HG02852 (cell line): ENCODE data around the gene DNM1.
"Not testable (repeated sequence)": the region's sequence is repeated elsewhere in the genome, so short reads cannot be mapped to it uniquely, and the experiment has no call there.

ENCODE experiments used
- ATAC-seq: cut with Tn5 transposase; IDR thresholded peaks from one replicate; pipeline ENCODE4 v1.9.1; 2021; ENCODE audit warnings: mild to moderate bottlenecking, moderate library complexity; ENCODE audit not compliant: unreplicated experiment

DNM1 gene

DNA sequence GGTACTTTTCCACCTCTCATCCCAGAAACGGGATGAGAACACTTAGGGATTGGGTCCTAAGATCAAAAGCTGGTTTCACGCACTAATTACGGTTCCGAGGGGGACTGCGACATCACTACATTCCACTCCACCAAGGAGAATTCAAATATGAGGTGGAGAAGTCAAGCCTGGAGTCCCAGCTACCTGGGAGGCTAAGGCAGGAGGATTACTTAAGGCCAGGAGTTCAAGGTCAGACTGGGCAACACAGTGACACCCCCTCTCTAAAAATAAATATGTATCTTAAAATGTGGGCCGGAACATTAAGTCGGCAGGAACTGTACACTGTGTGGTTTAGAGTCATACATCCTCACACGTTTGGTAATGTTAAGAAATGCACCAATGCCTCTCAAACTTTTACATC, 71.1 kb downstream of the DNM1 start:
- ATAC-seq: no peak

DNA sequence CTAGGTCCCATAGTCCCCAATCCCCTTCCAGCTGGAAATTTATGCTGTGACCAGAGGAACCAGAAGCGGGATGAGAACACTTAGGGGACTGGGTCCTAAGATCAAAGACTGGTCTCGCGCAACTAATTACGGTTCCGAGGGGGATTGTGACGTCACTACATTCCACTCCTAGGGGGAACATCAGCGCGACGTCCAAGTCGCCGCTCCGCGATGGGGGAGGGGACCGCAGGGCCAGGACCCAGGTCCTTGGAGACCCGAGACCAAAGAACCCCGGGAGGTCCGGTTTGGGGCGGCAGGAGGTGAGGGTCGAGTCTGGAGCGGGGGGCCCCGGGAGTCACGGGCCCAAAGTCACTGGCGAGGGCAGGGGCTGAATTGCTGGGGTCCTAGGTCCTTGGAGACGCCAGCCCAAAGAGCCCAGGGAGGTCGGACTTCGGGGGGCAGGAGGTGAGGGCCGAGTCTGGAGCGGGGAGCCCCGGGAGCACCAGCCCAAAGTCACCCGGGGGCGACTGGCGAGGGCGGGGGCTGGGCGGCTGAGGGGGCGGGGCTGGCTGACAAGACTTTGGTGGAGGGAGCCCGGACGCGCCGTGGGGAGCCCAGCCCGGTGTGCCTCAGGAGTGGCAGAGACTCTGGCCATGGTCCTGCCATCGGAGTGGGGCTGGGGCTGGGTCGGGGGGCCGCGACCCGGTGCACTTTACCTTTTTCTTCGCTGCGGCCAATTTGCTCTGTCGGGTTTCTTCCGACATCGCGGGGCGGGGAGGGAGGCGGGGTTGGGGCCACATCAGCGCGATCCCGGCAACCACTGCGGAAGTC, 72.2 kb downstream of the DNM1 start, which contains the start of gene GOLGA2:
Gene GOLGA2 (minus strand): TSS at position 810 of the 810 bp plus-strand sequence. CDS start 31 bp downstream, at position 779.
- peak; percentile 51 for ATAC-seq

DNA sequence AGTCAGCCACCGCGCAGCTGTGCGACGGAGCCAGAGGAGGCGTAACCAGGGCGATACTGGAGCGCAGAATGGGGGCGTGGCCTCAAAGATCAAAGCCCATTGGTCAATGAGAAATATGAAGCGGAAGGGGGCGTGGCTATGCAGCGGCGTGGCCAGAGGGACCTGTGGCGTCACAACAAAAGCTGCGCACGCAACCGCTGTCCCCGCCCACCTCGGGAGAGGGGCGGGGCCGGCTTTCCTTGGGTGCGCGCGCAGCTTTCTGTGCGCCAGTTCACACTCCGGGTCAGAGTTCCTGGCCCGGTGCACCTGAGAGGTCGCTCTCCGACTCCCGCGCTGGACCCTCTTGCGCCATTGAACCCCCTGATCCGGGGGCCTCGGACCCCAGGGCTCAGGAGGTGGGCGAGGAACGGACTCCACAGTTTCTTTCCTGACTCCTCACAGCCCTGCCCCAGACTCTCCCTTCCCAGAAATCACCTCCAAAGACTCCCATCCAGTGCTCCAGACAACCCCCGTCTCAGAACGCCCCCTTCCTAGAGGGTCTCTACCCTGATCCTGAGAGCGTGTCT, 72.9 kb downstream of the DNM1 start, which contains the start of gene SWI5:
Gene SWI5 (plus strand): TSS at position 269 of the 566 bp plus-strand sequence.
- ATAC-seq: peak; percentile 94

DNA sequence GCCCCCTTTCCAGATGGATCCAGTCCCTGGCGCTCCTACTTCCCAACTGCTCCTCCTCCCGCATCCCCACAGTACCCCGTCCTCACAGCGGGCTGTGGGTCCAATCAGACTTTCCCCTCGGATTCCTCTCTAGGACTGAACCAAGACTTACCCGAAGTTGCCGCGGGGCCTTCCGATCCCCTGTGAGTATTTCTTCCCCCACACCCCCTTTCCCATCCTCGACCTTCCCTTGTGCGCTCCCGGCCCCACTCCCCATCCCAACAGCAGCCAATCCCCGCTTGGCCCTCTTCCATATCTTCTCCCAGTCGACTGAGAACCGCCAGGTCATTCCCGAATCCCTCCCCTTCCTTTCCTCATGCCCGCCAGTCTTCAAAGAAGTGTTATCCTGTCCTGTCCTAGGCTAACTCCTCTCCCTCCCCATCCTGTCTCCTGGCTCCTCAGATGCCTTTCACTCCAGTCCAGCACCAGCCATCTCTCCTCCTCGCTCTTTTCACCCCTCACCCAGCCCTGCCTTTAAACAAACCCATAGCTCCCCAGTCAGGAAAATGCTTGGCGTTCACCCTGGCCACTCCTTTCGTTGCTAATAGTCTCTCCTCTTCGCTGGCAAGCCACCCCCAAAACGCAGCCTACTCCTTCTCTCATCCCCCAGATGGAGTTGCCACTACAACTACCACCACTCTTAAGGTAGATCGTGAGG, 73.5 kb downstream of the DNM1 start:
- no peak for ATAC-seq

DNA sequence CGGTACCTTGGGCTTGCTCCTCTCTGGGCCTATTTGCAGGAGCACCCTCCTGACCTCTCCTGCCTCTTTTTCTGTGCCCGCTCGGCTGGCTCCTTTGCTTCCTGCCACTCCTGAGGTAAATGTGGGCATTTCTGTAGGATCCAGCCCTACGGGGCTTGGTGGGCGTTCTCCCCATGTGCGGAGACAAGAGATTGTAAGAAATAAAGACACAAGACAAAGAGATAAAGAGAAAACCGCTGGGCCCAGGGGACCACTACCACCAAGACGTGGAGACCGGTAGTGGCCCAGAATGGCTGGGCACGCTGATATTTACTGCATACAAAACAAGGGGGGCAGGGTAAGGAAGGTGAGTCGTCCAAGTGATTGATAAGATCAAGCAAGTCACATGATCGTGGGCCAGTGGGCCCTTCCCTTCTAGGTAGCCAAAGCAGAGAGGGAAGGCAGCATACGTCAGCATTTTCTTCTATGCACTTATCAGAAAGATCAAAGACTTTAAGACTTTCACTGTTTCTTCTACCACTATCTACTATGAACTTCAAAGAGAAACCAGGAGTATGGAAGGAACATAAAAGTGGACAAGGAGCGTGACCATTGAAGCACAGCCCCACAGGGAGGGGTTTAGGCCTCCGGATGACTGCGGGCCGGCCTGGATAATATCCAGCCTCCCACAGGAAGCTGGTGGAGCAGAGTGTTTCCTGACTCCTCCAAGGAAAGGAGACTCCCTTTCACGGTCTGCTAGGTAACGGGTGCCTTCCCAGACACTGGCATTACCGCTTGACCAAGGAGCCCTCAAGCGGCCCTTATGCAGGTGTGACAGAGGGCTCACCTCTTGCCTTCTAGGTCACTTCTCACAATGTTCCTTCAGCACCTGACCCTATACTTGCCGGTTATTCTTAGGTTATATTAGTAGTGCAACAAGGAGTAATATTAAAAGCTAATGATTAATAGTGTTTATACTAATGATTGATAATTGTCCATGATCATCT, 76.2 kb downstream of the DNM1 start:
- not testable (repeated sequence) for ATAC-seq

DNA sequence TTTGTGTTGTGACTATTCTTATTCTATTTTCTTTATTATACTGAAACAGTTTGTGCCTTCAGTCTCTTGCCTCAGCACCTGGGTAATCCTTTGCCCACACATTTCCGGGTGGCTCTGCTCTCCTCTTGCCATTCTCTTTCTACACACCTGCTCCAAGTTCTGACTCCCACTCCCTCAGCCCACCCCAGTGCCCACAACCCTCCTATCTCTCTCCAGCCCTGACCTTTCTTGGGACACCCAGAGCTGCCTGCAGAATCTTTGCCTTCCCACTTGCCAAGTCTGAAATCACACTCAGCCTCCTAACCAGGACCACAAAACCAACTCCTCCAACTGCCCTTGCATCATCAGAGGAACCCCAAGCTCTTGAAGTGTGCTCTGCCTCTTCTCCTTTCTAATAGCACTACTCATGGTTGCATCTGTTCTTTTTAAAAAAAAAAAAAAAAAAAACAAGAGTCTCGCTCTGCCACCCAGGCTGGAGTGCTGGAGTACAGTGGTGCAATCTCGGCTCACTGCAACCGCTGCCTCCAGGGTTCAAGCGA, 77.0 kb downstream of the DNM1 start:
- ATAC-seq: no peak

DNA sequence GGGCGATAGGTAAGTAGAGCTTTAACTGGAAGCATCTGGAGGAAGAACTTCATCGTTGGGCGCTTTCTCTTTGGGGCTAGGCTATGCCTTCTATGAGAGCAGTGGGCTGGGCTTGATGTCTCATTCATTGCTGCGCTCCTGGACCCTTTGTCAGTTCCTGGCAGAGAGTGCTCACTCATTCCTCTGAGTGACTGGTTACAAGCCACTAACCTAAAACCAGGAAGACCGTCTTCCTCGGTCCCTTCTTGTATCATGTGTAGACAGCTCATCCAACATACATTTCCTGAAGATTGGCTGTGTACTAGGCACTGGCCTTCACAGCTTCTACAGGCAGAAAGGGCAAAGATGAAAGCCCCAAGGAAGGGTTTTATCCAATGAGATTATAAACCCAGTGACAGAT, 79.3 kb downstream of the DNM1 start:
- no peak for ATAC-seq

DNA sequence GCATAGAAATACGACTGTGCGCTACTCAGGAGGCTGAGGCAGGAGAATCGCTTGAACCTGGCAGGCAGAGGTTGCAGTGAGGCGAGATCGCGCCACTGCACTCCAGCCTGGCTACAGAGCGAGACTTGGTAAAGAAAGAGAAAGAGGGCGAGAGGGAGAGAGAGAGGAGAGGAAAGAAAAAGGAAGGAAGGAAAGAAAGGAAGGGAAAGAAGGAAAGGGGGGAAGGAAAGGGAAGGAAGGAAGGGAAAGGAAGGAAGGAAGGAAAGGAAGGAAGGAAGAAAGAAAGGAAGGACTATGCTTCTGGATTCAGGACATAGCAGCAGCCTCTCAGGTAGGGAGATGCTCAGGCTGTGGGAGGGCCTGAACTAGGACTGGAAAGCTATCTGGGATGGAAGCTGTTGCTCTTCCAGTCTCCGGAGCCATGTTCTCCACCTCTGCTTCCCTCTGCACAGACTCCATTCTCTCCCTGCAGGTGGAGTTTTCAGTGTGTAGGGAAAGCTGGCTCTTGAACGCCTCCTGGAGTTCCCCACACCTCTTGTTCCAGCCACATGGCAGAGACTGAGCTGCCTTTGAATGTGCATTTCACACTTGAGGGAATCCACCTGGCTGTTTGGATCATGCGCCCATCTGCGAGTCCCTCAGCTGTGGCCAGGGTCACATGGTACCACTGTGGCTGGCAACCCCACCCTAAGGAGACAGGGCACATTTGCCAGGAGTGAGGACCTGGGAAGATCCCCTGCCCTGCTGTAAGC, 82.0 kb downstream of the DNM1 start:
- no peak for ATAC-seq

DNA sequence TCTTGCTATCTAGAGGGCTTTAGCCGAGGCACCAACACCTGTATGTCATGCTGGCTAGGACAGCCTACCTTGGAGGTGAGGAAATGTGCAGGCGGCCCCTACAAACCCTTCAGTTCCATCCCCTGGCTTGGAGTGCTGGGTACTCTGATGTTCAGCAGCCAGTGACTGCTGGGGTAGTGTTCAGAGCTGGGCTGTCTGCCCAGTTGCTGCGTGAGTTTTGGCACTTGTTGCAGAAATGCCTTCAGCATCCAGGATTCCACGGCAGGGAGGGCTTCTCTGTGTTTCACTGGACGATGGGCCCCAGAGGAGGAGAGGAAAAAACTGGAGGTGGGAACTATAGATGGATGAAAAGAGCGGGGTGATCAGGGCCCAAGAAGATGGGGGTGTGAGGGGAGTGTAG, 83.3 kb downstream of the DNM1 start:
- ATAC-seq: no peak

DNA sequence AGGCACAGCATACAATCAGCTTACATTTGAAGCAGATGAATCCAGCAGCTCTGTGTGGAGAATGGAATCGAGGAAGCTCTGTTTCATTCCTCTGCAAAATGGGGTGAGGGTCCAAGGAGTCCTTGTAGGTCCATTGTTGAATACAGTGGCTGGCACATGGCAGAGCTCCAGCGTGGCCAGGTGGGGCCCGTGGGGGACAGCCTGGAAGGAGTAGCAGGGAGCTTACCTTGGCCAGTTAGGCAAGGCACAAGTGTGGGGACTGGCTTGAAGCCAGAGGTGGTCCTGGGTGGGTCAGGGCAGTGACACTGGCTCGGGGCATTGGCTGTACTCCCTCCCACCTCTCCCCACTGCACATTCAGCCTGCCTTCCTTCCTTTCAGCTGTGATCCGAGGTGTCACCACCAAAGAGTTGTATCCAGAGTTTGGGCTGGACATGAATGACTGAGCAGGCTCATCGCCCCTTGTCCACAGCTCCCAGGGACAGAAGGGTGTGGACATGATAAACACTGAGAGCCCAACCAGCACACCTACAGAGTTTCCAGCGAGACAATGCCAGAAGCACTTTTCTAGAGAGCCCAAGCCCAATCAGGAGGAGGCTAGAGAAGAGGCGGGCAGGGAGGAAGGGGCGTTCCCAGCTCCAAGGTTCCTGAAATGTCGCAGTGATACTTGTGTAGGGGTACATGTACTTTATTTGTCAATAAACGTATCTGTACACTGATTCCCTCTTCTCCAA, 85.3 kb downstream of the DNM1 start:
- no peak for ATAC-seq

DNA sequence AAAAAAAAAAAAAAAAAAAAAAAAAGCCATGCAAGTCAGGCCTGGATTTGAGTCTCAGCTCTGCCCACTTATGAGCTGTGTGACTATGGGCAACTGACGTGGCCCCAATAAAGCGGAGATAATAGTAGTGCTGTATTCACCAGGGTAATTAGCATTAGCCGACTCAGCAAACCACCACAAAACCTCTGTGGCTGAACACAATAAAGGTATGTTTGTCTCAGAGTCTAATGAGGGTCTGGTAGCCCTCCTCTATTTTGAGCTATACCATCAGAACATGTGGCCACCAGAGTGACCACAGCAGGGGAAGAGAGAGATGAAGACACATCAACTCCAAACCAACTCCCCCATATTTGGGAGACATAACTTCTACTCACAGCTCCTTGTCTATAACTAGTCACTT, 88.8 kb downstream of the DNM1 start:
- ATAC-seq: no peak

DNA sequence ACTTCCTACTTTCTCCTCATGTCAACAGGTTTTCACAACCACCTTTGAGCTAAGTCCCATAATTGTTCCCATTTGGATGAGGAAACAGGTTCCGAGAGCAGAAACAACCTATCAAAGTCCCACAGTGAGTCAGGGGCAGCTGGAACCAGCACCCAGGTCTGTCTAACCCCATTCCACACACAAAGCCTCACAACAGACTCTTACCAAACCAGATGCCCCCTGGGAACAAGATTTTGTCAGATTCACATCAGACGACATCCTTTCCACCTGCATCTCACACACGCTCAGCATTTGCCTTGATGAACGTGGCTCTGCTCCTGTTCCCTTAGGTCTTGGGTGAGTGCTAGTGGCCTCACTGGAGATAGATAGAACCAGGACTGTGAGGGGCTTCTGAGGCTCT, 89.9 kb downstream of the DNM1 start:
- no peak for ATAC-seq

DNA sequence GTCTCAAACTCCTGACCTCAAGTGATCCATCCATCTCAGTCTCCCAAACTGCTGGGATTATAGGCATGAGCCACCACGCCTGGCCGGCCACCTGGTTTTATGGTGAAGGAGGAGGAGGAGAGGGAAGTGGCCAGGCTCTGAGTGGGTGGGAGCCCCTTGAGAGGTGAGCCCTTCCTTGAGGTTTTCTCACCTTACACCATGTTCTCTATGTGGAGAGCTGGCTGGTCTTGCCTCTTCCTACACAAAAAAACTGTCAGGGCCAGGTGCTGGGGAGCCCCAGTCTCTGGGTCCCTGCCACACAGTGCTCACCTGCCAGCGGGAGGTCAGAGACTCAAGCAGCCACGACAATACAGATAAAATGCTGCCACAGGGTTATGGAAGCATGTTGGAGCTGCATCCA, 91.0 kb downstream of the DNM1 start:
- no peak for ATAC-seq

DNA sequence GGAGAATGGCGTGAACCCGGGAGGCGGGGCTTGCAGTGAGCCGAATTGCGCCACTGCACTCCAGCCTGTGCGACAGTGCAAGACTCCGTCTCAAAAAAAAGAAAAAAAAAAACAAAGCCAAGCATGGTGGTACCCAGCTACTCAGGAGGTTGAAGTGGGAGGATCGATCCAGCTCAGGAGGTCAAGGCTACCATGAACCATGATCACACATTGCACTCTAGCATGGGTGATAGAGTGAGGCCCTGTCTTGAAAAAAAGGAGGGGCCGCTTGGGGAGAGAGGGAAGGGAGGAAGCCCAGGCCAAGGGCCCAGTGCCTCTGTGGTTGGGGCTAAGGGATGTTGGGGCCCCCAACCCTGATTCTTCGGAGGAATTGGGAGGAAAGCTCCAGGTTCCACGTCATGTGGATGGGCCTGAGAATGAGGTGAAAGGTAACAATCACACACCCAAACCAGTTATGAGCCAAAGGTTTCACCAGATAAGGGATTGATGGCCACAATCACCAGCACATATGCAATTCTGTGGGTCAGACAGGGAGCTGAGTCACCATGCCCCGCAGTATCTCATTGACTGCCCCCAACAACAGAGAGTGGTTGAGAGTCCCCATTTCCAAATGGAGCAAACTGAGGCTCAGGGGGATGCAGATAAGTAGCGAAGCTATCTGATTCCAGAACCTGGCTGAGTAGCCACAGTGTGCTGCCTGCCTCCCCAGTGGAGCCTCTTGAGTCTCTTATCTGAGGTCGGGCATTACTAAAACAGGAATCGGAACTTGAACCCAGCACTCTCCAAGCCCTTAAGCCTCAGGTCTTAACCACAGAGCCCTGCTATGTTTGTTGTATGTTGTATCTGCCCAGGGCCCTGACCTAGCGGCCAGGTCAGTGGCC, 93.4 kb downstream of the DNM1 start:
- no peak for ATAC-seq

DNA sequence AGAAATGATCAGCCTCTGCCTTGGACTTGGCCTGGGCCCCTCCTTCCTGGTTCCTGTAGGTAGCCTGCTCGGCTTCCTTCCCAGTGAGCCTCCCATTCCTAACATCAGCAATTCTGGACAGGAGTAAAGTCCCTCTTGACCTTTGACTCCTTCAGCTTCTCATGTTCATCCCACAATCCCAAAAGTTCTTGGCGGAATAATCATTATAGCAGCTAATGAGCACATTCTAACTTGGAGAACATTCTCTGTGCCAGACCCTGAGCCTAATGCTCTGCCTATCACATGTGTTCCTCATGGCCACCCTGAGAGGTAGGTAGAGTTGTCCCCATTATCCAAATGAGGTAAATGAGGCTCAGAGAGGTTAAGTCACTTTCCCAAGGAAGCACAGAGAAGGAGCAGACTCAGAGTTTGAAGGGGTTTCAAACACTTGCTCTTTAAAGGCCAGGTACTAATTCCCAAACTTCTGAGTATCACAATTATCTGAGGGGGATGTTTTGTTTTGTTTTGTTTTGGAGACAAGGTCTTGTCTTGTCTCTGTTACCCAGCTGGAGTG, 94.1 kb downstream of the DNM1 start:
- ATAC-seq: no peak

DNA sequence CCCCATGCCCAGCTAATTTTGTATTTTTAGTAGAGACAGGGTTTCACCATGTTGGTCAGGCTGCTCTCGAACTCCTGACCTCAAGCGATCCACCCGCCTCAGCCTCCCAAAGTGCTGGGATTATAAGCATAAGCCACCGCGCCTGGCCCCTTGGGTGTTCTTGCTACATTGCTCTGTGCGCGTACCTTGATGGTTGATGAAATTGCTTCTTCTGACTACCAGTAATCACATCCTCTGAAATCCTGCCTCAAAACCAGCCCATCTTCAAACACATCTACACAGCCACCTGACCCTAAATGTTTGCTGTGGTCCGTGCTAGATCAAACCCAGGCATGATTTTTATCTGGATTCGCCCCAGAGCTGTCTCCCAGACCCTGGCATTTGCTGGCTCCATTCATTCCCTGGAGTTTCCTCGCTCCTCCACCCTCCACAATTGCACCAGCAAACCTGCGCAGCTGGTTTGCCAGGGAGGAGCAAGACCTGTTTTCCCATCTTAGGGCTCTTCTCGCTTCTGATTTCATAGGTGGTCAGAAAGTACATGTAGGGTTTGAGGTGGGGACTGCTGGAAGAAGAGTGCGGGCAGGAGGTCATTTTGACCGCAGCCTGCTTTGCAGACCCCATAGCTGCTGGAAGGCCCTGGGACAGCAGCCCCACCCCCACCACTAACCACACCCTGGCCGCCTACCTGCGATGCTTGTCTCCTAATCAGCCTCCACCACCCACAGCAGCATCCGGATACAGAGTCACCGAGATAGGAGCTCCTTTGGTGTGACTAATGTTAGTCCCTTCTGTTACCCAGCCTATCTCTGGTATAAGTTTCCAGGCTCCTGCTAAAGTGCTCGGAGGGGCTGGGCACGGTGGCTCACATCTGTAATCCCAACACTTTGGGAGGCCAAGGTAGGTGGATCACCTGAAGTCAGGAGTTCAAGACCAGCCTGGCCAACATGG, 95.6 kb downstream of the DNM1 start:
- ATAC-seq: no peak
